ENCODE measurements around the gene TMEM107.

TMEM107 gene

DNA sequence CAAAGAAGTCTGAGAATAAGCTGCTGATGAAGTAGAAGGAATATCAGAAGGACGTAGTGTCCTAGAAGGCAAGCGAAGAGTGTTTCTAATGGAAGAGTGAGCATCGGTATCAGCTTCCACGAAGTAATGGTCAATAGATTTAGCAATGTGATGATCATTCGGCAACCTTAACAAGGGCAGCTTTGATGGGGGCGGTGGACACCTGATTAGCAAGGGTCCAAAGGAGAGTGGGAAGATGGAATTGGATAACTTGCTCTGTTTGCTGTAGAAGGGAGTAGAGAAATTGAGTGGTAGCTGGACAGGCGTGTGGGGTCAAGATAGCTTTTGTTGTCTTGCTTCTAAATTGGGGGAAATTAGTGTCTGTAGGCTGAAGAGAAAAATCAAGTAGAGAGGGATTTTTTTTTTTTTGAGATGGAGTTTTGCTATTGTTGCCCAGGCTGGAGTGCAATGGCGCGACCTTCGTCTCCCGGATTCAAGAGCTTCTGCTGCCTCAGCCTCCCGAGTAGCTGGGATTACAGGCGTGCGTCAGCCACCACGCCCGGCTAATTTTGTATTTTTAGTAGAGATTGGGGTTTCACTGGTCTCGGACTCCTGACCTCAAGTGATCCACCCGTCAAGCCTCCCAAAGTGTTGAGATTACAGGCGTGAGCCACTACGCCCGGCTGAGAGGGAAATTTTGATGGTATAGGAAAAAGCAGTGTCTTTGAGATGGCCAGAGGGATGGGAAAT is 38.4 kb downstream of the TMEM107 start:
- DNase-seq (ENCODE audit: low read depth), result no peak

DNA sequence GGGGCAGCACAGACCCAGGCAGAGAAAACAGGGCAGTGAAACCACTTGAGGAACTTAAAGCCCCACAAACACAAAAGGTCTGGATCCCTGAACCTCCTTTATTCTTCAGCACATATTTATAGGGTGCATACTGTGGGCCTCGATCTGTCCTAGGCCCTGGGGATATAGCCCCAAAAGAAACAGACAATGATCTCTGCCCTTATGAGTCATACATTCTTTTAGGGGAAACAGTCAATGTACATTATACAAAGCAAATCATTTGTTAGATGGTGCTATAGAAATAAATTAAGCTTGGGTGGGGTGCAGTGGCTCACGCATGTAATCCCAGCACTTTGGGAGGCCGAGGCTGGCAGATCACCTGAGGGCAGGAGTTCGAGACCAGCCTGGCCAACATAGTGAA is 42.2 kb downstream of the TMEM107 start:
- no peak for DNase-seq (ENCODE audit: low read depth)

DNA sequence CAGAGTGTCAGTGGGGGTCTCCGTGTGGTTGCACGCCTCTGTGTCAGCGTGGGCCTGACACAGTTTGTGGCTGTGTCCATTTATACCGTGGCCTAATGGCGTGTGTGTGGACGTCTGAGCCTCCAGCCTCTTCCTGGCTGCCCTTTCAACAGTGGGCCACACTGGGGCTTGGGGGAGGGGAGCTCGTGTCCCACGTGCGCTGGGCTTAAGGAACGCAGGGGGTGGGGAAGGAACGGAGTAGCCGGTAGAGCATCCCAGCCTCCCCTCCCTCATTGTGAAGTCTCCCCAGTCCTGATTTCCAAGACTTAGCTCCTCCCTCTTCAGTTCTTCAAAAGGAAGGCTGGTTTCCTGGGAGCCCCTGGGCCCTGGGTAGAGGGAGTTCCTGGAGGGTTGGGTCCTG is 42.8 kb downstream of the TMEM107 start:
- no peak for DNase-seq (ENCODE audit: low read depth)

DNA sequence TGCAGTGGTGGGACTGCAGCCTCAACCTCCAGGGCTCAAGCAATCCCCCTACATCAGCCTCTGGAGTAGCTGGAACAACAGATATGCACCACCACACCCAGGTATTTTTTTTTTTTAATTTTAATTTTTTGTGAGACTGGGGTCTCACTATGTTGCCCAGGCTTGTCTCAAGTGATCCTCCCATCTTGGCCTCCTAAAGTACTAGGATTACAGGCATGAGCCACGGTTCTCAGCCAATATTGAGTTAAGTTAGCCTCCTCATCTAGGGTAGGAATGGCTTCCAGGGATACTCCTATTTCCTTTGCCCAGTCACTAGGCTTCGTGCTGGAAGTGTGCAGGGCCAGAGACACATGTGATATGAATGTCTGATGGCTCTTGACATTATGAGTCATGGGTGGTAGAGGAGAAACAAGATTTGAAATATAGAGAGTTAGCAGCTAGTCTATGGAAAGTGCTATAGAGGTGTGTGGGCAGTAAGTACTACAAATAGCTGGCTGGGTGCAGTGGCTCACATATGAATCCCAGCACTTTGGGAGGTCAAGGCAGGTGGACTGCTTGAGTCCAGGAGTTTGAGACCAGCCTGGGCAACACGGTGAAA is 44.2 kb downstream of the TMEM107 start:
- DNase-seq (ENCODE audit: low read depth), result no peak

DNA sequence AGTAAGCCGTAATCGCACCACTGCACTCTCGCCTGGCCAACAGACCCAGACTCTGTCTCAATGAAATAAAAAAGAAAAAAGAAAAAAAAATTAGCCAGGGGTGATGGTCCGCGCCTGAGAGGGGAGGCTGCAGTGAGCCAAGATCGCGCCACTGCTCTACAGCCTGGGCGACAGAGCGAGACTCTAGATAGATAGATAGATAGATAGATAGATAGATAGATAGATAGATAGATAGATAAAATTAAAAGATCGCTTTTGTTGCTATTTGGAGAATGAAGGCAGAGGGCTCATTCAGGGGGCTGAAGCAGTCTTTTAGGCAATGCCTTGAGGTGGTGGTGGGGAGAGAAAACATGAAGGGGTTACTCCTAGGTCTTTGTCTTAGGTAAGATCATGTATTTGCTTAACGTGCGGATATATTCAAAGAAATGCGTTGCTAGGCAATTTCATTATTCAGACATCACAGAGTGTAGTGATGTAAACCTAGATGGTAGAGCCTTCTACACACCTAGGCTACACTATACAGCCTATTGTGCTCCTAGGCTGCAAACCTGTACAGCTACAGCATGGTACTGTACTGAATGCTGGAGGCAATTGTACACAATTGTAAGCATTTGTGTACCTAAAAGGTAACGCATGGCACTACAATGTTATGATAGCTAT is 47.9 kb downstream of the TMEM107 start:
- DNase-seq (ENCODE audit: low read depth), result no peak

DNA sequence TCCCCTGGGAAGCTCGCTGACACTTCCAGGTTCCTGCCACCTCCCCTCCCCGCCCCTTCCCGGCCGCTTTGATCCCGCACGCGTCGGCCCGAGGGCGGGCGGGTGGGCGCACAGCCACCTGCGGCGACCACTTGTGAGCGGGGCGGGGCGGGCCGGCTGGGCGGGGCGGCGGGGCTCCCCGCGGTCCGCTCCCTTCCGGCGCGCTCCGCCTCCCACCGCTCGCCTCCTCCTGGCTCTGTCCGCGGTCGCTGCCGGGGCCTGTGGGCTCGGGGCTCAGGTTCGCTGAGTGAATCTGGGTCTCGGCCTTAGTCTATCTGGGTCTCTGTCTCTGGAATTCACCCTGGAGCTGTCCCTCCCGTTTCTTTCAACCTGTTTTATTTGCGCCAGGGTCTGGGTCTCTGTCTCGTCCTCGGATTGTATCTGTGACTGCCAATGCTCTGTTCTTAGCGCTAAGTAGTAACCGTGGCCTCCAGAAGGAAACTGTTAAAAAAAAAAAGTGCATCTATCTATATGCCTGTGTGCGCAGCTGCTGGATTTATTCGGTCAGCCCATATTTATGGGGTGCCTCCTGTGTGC is 49.6 kb downstream of the TMEM107 start:
- no peak for DNase-seq (ENCODE audit: low read depth)

DNA sequence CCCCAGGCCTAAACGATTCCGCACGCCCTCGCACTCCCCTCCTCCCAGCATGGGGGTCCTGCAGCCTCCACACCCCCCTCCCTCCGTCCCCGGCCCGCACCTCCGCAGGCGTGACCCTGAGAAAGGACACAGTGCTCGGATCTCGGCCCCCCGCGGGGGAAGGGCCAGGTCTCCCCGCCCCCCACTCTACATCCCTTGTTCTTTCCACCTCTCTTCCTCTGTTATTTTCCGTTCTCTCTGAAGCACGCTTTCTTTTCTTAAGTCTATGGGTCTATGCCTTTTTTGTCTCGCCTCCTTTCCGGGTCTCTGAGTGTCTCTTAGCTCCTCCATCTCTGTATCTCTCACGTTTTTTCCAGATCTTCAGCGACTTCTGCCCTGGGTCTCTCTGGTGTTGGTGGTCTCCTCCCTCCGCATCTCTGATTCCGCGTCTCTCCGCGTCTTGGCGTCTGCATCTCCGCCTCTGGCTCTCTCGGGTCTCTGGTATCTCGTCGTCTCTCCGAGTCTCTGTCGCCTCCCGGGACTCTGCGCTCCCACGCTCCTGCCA is 50.2 kb downstream of the TMEM107 start:
- DNase-seq (ENCODE audit: low read depth), result no peak

DNA sequence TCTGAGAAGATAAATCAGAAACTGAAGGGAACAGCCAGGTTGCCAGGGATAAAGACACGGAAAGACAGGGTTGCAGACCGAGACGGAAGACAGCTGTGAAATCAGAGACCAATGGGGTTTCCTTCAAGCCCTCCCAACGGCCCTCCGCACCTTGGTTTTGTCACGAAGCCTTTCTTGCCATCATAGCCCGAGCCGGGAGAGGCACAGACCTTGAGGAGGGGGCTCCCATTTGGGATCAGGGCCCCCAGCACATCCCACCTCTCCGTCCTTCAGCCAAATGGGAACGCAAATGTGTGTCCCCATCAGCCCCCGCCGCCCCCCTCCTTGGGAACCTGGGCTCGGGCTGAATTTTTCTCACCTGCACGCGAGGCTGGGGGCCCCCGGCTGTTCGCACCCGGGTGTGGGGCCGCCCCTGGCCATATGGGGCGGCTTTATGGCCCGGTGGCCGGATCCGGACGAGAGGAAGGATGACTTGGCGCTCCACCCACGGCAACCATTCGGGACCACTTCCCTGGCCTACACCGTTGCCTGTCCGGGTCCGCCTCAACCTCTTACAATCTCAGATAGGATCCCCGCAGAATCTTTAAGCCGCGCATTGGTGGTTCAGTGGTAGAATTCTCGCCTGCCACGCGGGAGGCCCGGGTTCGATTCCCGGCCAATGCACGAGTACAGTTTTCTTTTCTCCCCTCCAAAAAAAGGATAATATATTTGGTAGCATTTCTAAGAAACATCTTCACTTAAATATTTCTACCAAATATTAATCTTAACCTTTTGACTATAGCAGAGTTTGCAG is 50.8 kb downstream of the TMEM107 start:
- peak; percentile 89 for DNase-seq (ENCODE audit: low read depth)

DNA sequence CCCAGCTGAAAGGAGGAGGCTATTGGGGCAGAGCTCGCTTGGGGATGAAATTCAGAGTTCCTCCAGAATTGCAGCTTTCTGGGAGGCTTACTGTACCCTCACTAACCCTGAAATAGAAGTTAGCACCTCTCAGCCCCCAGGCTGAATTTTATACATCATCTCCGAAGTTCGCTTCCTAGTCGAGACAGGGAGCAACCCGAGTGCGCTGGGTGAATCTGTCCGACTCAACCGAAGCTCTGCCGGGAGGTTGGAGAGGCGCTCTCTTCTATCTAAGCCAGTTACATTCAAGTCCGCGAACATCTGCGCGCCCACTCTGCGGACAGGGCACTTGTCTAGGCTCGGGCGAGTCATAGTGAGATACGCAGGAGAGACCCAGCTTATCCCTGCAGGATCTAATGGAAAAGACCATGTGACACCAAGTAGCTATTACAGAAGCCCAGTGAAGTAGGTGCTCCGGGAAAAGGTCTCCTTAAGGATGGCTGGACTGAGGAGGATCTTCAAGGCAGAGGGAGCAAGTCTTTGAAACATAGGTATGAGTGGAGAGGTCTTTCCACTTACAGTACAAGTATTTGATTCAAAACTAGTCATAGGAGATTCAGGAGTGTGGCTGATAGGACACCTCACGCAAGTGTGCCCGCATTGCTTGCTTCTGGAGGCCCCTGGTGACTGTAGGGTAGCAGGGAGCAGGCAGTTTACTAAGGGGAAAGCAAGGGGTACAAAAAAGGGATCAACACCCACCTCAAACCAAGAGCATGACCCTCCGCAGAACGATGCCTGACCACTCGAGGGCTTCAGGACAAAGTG is 51.6 kb downstream of the TMEM107 start:
- DNase-seq (ENCODE audit: low read depth), result no peak

DNA sequence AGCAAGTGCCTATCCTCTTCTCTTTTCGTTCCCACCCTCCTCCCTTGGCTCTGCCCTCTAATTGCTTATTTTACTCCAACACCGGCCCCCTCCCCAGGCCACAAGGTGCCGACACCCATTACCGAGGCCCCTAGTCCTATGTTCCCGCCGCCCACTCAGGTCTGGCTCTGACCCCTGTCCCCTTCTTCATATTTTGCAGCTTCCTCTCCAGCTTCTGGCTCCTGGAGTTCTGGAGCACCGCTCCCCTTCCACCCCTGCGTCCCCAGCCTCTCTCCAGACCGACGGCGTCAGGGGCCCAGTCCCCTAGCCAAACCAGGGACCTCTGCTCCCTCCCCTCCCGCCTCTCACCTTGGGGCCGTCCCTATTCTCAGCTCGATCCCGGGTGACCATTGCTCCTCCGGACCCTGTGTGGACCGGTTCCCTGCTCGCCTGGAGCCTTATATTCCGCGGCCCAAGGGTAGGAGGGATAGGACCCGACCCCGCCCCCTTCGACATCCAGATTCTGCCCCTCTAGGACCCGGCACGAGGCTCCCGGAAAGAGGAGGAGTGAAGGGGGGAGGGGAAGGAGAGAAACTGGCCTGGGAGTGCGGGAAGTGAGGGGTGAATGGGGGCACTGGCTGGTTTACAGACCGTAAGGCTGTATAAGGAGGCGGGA is 52.4 kb downstream of the TMEM107 start, which contains the start of gene HES7:
Gene HES7 (minus strand): TSS at position 412 of the 655 bp plus-strand sequence. CDS start 22 bp downstream, at position 390.
- no peak for DNase-seq (ENCODE audit: low read depth)

DNA sequence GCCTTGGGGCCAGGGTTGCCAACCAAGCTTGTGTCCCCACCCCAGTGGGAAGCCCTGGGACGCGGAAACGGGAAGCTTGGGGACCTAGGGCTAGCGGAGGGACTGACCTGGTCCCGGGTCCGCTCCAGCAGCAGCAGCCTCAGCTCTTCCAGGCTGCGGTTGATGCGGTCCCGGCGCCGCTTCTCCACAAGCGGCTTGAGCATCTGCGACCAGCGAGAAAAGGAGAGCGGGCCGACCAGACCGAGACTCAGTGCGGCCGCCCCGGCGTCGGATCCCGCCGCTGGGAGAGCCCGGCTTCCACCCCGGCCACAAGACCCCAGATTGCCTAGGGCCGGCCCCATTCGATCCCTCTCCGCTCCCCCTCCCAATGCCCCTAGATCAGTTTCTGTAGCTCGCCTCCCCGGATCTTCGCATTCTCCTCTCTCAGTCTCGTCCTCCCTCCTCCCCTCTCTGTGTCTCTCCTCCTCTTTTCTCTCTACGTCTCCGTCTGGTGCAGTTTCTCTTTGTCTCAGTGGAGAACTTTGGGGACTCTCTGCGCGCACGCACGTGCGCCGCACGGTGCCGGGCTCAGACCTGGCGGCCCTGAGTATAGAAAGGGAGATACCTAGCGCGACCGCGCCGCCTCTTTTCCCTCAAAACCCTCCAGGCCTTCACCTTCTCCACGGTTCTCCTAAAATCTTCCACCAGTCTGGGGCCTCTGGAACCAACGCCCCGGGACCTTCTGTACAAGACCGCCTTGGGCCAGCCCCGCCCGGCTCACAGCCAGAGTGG is 53.1 kb downstream of the TMEM107 start:
- no peak for DNase-seq (ENCODE audit: low read depth)

Data from activated T-cell treated with anti-CD3 and anti-CD28 coated beads for 1 hour (primary cell).